GM19397 (cell line): Measurements from ENCODE around the gene NT5DC1.

Experiments
- ATAC-seq: cut with Tn5 transposase; IDR thresholded peaks from one replicate; pipeline ENCODE4 v1.9.1; 2021; ENCODE audit warnings: mild to moderate bottlenecking, moderate library complexity; ENCODE audit not compliant: unreplicated experiment

The NT5DC1 gene

DNA sequence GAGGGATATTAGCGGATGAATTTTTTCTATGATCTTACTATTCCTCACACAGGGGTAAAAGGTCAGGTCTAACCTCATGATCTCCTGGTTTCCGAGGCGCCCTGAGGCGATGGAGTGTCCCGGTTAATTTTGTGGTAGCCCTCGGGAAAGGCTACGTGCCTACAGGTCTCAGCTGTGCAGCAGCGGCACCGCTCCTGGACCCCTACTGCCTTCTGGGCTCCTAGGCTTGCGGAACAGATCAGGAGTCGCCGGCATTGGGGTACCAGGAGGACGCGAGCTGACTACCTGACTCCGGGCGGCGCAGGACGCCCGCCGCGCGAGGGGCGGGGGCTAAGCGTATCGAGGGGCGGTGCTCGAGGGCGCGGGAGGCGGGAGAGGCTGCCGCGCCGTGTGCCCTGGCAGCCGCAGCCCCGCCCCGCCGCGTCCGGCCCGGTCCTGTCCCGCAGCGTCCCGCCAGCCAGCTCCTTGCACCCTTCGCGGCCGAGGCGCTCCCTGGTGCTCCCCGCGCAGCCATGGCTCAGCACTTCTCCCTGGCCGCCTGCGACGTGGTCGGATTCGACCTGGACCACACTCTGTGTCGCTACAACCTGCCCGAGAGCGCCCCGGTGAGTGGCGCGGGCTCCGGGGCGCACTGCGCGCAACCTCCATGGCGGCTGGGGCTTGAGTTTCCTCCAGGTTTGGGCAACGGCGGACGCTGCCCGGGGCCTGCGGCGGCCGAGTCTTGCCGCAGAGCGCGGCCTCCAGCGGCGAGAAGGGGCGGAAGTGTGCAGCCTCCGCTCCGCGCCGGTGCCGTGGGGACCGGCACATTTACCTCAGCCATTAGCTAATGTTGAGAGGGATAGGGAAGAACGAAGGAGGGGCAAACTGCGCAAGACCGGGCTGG is at the start of gene NT5DC1:
Gene NT5DC1, plus strand, starts transcription at position 435 of the 883 bp plus-strand sequence. Its CDS starts 78 bp downstream, at position 513.
- ATAC-seq, result peak; percentile 90

DNA sequence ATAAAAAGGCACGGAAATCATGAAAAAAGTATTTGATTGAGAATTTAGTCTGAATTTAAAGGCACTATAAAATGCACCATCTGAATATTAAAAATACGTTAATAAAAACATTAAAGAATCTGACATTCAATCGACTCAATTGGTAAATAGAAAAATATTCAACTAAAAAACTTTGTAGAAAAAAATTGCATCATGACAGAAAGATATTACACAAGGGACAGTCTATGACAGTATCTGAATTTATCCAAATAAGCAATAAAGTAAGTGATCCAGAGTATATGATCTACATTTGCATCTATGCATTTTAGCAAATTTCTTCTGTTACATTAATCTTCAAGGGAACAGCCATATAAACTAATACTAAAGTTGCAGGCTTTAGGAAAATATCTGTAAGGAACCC is 49.4 kb upstream of the NT5DC1 start:
- no peak for ATAC-seq

DNA sequence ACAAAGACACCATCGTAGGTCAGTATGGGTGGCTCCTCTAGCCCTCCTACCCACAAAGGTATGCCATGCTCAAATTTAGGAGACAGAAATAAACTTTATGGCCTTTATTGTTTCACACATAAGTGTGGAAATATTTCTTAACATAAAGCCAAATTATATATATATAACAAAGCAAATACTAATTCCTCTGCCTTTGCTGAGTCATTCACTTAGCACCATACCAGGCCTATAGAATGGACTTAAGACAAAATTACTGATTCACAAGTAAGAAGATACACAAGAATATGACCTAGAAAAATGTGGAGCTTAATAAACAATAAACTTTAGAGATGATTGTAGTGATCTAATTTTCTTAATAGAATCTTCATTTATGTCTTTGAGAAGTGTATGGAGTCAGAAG is 45.1 kb upstream of the NT5DC1 start:
- no peak for ATAC-seq

DNA sequence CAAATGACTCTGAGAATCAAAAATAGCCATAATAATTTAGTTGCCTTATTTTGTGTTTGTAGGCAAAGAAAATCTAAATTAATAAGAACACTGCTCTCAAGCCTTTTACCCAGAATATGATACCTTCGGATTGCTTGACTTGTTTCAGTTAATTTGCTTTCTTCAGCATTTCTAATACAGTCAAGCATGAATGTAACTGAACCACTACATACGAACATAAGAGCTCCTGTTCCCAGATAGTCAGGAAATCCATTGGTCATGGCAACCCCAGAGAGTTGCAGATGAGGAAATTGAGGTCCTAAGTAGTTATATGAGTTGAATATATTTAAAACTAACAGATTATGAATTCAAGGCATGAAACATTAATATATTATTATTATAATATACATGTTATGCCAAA is 42.9 kb upstream of the NT5DC1 start:
- ATAC-seq, result no peak

DNA sequence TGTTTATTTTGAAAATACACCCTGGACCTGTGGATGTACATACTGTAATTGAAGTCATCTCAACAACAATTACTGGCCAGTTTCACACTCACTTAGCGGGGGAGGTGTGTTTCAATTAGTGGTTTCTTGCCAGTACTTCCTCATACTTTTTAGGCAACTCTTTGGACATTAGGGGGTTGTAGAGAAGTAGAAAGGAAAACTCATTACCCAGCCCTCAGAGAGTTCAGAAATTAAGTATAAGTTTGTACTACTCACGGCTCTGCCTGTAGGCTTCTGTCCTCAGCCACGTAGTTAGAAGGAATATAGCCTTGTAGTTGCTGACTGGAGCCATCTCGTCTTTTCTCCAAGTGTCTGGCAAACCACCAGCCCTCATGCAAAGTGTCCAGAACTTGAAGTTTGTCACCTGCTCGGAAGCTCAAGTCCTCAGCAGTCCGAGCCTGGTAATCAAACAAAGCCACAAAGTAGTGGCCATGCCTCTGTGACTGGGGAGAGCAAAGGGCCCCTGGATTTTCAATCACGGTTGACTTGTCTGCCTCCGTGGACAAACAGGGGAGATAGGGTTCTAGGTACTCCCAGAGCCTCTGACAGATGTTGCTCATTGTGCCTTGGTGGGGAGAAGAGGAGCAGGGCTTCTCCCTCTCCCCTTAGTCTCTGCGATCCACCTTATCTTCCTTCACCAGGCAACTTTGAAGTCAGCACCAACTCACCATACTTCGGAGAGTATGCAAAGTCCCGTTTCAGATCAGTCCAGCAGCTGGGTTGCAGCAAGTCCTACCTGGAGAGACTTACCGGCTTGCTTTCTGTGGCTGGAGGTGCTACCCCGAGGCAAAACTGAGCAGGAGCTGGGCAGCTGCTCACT is 40.7 kb upstream of the NT5DC1 start:
- peak; percentile 59 for ATAC-seq

DNA sequence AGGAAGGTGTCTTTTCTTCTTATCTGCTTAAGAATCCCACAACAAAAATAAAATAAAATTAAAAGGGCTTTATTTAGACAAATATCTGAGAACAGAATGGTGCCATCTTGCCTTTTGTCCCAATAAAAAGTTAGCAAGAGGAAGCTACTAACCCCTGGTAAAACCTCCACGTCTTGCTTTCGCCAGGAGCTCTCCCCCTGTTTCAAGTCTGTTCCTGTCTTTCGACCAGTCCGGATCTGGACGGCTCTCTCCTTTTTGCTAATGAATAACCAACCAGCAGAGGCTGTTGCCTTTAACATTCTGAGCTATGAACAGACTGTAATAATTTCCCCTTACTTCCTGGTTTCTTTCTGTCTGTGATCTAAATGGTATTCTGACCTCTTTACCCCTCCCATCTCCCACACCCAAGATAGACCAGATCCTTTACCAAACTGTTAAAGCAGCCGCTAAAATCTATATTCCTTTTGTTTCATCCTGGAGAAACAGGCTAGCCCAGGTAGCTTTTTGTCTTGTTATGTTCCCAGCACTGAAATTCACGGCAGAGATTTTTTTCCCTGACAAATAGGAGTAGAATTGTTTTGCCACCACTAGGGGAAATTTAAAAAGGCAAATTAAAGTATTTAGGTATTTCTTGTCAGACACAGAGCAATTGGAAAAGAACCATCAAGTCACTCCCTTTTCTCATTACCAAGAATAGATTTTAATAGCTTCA is 39.9 kb upstream of the NT5DC1 start, which contains the start of gene FRK:
Gene FRK, minus strand, starts transcription at position 320 of the 712 bp plus-strand sequence. CDS start 580 bp downstream, outside the sequence.
- ATAC-seq, result no peak

DNA sequence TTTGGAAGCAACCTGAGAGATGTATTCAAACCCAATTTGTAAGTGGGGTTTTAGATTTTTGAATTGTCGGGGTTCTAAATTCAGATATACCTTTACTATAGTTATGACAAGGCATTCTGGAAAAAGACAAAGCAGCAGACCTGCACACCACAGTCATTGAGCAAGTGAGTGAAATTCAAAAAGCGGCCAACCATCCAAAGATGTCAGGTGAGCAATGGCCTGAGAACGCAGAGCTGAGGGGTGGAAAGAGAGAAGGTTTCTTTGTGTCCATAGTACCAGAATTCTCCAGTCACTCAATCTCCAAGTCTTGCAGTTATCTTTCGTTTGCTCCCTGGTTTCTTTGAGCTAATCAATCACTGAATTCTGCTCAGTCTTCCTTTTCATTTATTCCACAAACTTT is 38.2 kb upstream of the NT5DC1 start:
- ATAC-seq, result no peak

DNA sequence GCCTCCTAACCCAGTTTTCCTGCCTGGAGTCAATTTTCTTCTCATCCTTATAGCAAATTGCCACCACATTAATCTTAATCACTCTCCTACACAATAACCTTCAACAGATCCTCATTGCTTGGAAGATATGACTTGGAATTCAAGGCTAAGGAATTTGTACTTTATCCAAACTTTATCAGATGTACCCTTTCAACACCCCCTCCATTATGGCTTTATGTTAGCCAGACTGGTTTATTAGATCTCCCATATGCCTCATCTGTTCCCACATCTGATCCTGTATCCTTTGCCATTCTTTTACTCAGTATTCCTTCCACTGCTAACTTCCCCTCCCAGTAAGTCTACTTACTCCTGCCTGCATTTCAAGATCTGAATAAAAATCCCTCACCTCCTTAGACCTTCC is 36.0 kb upstream of the NT5DC1 start:
- ATAC-seq, result no peak

DNA sequence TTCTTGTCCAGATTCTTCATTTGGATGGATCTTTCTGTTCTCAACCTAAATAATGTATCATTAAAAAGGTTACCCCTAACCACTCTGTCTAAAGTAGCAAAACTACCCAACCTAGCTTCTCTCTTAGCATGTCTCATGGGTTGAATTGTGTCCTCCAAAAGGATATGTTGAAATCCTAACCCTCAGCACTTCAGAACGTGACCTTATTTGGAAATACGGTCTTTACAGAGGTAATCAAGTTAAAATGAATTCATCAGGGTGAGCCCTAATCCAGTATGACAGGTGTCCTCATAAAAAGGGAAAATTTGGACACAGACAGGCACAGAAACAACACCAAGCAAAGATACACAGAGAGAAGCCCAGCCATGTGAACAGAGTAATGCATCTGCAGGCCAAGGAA is 33.9 kb upstream of the NT5DC1 start:
- ATAC-seq, result no peak

DNA sequence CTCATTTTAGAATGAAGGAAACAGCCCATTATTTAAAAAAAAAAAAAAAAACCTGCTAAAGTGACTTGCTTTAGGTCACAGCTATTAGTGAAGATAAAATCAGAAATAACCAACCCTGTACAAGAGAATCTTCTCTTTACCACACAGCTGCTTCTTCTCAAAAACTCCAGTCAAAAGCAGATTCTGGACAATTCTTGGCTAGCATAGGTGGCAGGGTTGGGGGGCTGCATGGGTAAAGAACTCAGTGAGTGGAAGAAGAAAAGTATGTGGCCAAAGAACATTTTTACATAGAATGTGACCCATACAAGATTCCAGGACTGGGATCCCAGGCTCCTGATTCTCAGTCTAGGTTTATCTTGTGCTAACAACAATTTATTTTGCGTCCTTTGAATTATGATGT is 30.6 kb upstream of the NT5DC1 start:
- ATAC-seq, result no peak

DNA sequence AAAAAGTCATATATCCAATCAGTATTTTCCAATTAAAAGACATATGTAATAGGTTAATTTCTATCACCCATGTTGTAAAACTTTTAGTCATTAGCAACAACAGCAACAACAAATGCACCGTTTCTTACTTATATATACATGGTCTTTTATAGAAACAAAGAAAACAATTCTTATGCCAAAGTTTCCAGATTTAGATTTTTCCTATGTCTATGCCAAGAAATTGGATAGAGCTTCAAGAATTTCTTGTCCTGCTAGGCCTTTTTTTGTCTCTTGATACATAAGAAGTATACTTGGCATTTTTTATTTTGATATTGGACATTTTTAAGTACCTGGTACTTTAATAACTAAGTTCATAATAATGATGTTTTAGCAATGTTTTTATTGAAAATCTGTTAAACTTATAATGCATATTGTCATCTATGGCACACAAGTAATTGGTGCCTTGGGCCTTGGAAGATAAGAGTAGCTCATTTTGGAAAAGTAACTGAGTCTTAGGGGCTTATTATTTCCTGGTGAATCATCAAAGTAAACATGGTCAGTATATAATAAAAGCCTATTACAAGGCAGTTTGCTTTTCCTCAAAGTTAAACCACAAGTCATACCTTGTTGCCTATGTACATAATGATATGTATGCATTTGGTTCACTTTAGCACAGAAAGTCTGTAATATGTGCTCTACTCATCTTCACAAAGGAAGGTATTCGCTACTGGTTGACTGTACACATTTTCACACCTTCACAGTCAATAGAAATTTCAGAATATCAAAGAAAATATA is 29.9 kb upstream of the NT5DC1 start:
- no peak for ATAC-seq

DNA sequence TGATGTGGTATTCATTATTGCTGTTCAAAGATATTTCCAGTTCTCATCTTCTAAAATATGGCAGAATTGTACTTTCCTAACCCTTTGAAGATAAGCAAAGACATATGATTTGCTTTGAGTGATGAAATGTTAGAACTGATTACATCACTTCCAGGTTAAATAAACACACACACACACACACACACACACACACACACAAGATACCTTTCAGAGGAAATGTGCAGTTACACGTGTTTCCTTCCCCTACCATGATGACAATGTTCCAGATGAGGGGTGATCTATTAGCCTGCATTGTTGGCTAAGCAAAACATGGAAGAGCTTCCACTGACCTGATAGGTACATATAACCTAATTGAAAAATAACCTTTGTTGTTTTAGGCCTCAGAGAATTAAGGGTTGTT is 28.3 kb upstream of the NT5DC1 start:
- no peak for ATAC-seq

DNA sequence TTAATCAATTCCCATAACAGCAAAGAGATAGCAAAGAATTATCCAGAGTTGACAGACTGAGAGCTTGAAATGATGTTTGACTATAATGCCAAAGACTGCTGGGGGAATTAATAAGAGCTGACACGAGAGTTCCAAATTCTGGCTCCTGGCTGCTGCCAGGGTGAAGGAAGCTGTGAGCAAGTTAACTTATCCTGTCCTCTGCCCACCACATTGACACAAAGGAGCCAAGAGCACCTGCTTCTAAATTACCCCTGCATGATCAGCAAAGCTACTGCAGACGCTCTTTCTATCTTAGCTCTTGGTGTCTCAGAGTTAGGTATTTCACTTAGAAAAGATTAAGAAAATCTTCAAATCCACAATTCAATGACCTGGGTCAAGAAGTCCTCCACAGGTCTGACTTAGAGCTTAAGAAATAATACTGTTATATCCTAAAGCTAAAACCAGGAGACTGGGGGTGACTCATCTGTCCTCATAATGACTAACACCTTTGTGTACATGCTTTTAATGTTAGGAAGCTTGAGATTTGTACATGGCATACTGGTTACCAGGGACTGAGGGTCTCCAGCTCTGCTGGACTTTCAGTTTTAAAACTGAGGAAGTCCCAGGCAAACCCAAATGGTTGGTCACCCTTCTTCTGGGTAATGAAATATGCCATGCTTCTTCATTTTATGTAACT is 26.8 kb upstream of the NT5DC1 start:
- ATAC-seq, result no peak

DNA sequence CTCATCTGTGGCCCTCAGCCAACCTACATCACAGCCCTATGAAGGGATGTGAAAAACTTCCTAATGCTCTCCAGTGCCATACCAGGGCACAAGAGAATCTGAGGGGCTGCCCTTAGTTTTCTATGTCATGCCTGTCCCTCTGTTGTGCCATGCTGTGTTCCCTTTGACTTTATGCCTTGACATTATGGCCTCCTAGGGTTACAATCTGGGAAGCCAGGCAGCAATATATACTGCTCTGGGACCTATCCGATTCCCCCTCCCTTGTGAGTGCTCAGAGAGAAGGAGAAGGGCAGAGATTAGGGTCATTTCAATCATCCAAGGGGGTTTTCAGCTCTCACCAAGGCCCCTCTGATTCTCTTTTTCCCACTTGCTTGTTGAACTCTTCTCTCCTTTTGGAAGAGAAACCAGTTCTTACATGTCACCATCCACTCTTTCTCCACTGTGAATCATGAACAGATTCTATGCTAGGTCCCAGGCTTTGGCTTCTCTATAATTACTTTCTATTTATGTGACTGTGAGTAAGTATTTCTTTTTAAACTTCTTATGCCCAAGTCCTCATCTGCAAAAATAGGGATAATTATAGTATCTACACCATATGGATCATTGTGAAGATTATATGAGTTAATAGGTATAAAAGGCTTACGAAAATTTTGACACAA is 25.8 kb upstream of the NT5DC1 start:
- no peak for ATAC-seq

DNA sequence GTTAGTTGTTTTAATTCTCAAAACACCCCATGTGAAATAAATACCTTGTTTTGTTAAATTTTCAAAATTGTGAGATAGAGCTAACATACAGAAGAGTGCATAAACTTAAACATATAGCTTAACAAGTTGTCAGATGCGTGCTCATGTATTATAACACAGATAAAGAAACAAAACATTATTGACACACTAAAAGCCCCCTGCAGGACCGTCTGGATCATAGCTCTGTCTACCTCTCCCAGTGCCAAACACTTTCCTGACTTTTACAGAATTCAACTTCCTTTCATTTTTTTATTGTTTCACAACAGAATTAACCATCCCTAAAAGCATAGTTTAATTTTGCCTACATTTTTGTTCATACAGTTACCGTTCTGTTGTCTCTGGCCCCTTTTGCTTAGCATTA is 22.1 kb upstream of the NT5DC1 start:
- ATAC-seq, result no peak

DNA sequence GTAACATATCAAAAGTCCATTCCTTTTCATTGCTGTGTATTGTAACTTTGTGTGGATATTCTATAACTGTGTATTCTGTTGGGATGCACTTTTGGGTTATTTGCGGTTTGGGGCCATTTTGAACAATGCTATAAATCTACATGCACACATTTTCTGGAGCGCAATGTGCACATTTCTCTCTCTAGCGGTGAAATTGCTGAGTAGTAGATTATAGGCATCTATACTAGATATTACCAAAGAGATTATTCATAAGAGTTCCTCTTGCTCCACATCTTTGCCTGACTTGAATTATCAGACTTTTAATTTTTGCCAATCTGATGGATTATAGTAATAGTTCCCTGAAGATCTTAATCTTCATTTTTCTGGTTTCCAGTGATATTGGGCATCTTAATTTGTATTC is 21.7 kb upstream of the NT5DC1 start:
- no peak for ATAC-seq

DNA sequence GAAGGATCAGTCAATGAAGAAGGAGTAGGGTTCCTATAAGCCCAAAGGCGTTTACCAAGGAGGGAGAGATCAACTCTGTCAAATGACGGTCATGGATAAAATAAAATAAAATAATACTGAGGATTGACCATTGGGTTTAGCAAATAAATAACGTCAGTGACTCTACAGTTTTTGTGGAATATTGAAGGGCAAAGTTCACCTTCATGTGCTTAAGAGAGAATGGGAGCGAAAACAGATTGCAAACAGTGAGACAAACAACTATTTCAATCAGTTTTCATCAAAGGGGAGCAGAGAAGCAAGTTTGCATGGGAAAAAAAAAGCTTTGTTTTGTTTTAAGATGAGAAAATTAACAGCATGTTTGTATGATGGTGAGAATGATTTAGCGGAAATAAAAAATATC is 17.6 kb upstream of the NT5DC1 start:
- no peak for ATAC-seq

DNA sequence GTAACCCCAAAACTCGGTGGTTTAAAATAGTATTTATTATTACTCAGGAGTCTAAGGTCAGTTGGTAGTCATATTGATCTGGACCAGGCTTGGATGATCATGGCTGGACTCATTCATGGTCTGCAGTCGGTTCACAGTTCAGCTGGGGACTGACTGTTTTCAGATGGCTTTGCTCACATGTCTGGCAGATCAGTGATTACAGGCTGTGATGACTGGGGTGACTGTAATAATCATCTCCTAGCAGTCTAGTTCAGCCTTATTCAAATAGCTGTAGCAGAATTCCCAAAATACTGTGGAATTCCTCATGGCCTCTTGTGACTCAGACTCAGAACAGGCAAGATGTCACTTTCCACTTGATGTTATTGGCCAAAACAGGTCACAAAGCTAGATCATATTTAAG is 16.4 kb upstream of the NT5DC1 start:
- ATAC-seq, result no peak

DNA sequence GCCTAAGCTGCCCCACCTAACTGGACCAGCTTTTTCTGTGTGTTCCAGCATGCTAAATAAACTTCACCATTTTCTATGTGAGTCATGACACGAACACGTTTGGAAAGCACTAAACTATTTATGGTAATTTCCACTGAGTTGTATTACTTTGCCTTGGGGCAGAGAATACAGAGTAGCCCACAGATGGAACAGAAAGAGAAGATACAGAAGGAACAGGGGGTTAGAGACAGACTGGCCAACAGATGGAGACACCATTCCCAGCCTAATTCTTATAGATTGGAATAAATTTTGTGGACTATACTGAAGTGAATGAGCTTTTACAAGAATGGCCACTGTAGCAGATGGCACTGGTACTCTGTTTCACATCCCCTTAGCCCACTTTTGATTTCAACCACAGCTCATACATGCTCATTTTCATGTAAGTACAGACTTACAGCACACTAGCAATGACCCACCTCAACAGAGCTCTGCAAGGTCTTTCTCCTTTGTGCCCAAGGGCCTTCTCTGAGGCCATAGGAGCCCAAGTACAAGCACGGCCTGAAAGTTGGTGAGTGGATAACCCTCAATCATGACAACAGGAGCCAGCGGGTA is 13.1 kb upstream of the NT5DC1 start:
- peak; percentile 95 for ATAC-seq
